SK-N-SH treated with all-trans-retinoic acid at 6 μM for 48 hours (cell line): ENCODE results near the gene SPECC1.

Experiments
- ATAC-seq: fragments of 200-7000 bp; cut with Tn5 transposase; 3 replicates; pipeline ENCODE4 v1.9.1; 2020; ENCODE audit warnings: mild to moderate bottlenecking, moderate library complexity
- ARNTL ChIP-seq: fragments of 450-650 bp; formaldehyde crosslinking; IDR thresholded peaks from 2 replicates; pipeline ENCODE4 v1.5.0; 2020; ENCODE audit warnings: low read depth, mild to moderate bottlenecking, moderate library complexity, borderline replicate concordance
- BACH2 ChIP-seq: fragments of 250-450 bp; sonication (Bioruptor Pico); IDR thresholded peaks from 2 replicates; pipeline ENCODE4 v1.9.0; 2021; ENCODE audit warnings: mild to moderate bottlenecking, borderline replicate concordance
- CREB5 ChIP-seq: fragments of 250-450 bp; sonication (Bioruptor Pico); IDR thresholded peaks from 2 replicates; pipeline ENCODE4 v1.5.1; 2020; ENCODE audit warnings: low read depth, mild to moderate bottlenecking, moderate library complexity
- CSDC2 ChIP-seq: fragments of 250-450 bp; sonication (Bioruptor Pico); IDR thresholded peaks from 2 replicates; pipeline ENCODE4 v1.5.0; 2020; ENCODE audit warnings: mild to moderate bottlenecking, moderate library complexity
- ESRRG ChIP-seq: fragments of 250-450 bp; sonication (Bioruptor Pico); IDR thresholded peaks from 2 replicates; pipeline ENCODE4 v1.6.1; 2021; ENCODE audit warnings: mild to moderate bottlenecking
- GLIS3 ChIP-seq: fragments of 250-450 bp; sonication (Bioruptor Pico); IDR thresholded peaks from 2 replicates; pipeline ENCODE4 v1.5.0; 2020; ENCODE audit warnings: mild to moderate bottlenecking, moderate library complexity
- ISL1 ChIP-seq: fragments of 250-450 bp; sonication (Bioruptor Pico); IDR thresholded peaks from 2 replicates; pipeline ENCODE4 v2.1.2; 2022; ENCODE audit warnings: mild to moderate bottlenecking, moderate library complexity
- OSR1 ChIP-seq: fragments of 250-450 bp; sonication (Bioruptor Pico); IDR thresholded peaks from 2 replicates; pipeline ENCODE4 v1.8.0; 2022; ENCODE audit warnings: moderate library complexity, mild to moderate bottlenecking, inconsistent platforms
- PATZ1 ChIP-seq: fragments of 250-450 bp; sonication (Bioruptor Pico); IDR thresholded peaks from 2 replicates; pipeline ENCODE4 v1.8.0; 2020; ENCODE audit warnings: mild to moderate bottlenecking, moderate library complexity, borderline replicate concordance
- PPARA ChIP-seq: fragments of 250-450 bp; sonication (Bioruptor Pico); IDR thresholded peaks from 2 replicates; pipeline ENCODE4 v1.5.0; 2020; ENCODE audit warnings: mild to moderate bottlenecking, borderline replicate concordance
- RARB ChIP-seq: fragments of 250-450 bp; sonication (Bioruptor Pico); IDR thresholded peaks from 2 replicates; pipeline ENCODE4 v1.8.0; 2021; ENCODE audit warnings: mild to moderate bottlenecking, moderate library complexity
- TCF4 ChIP-seq: fragments of 250-450 bp; sonication (Bioruptor Pico); IDR thresholded peaks from 2 replicates; pipeline ENCODE4 v1.8.0; 2021; ENCODE audit warnings: mild to moderate bottlenecking, moderate library complexity, borderline replicate concordance
- TOX ChIP-seq: fragments of 250-450 bp; sonication (Bioruptor Pico); IDR thresholded peaks from 2 replicates; pipeline ENCODE4 v1.8.0; 2021; ENCODE audit warnings: mild to moderate bottlenecking, moderate library complexity, borderline replicate concordance
- ZC3H10 ChIP-seq: fragments of 250-450 bp; sonication (Bioruptor Pico); IDR thresholded peaks from 2 replicates; pipeline ENCODE4 v1.5.1; 2021; ENCODE audit warnings: mild to moderate bottlenecking, moderate library complexity
- ZFP3 ChIP-seq: fragments of 250-450 bp; sonication (Bioruptor Pico); IDR thresholded peaks from 2 replicates; pipeline ENCODE4 v1.5.0; 2020; ENCODE audit warnings: mild to moderate bottlenecking, moderate library complexity
- ZFP30 ChIP-seq: fragments of 450-650 bp; formaldehyde crosslinking; IDR thresholded peaks from 2 replicates; pipeline ENCODE4 v1.5.0; 2022; ENCODE audit warnings: mild to moderate bottlenecking, moderate library complexity
- ZNF565 ChIP-seq: fragments of 450-650 bp; formaldehyde crosslinking; conservative IDR thresholded peaks from 2 replicates; pipeline ENCODE4 v1.5.0; 2020; ENCODE audit warnings: low read depth, mild to moderate bottlenecking, moderate library complexity
- ZNF70 ChIP-seq: fragments of 450-650 bp; formaldehyde crosslinking; IDR thresholded peaks from 2 replicates; pipeline ENCODE4 v1.5.0; 2020; ENCODE audit warnings: mild to moderate bottlenecking, moderate library complexity
- ZNF8 ChIP-seq: fragments of 450-650 bp; formaldehyde crosslinking; IDR thresholded peaks from 2 replicates; pipeline ENCODE4 v1.5.0; 2020; ENCODE audit warnings: mild to moderate bottlenecking, moderate library complexity
- TF ChIP-seq, protein P1 (sequence below): fragments of 250-450 bp; sonication (Bioruptor Pico); IDR thresholded peaks from 2 replicates; pipeline ENCODE4 v1.5.1; 2021; ENCODE audit warnings: mild to moderate bottlenecking, moderate library complexity
- TF ChIP-seq, protein P2 (sequence below): fragments of 250-450 bp; sonication (Bioruptor Pico); IDR thresholded peaks from 2 replicates; pipeline ENCODE4 v1.8.0; 2021; ENCODE audit warnings: low read depth, mild to moderate bottlenecking, moderate library complexity, borderline replicate concordance

The SPECC1 gene

GRCh38 chr17:20281860-20282259, 272.7 kb downstream of the SPECC1 start:
- TF ChIP-seq ZFP30 (CRISPR knock-in tag) (no peak), ARNTL (CRISPR knock-in tag) (no peak), OSR1 (no peak), ZFP3 (CRISPR knock-in tag) (no peak), TOX (CRISPR knock-in tag) (no peak), ZC3H10 (CRISPR knock-in tag) (no peak), ZNF8 (CRISPR knock-in tag) (no peak), ESRRG (CRISPR knock-in tag) (no peak), PPARA (no peak), RARB (CRISPR knock-in tag) (no peak), GLIS3 (CRISPR knock-in tag) (no peak), ISL1 (no peak), ZNF70 (CRISPR knock-in tag) (no peak), PATZ1 (no peak), CREB5 (no peak)
- TF ChIP-seq, protein P1, sequence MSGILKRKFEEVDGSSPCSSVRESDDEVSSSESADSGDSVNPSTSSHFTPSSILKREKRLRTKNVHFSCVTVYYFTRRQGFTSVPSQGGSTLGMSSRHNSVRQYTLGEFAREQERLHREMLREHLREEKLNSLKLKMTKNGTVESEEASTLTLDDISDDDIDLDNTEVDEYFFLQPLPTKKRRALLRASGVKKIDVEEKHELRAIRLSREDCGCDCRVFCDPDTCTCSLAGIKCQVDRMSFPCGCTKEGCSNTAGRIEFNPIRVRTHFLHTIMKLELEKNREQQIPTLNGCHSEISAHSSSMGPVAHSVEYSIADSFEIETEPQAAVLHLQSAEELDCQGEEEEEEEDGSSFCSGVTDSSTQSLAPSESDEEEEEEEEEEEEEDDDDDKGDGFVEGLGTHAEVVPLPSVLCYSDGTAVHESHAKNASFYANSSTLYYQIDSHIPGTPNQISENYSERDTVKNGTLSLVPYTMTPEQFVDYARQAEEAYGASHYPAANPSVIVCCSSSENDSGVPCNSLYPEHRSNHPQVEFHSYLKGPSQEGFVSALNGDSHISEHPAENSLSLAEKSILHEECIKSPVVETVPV = no peak
- ATAC-seq = no peak

DNA sequence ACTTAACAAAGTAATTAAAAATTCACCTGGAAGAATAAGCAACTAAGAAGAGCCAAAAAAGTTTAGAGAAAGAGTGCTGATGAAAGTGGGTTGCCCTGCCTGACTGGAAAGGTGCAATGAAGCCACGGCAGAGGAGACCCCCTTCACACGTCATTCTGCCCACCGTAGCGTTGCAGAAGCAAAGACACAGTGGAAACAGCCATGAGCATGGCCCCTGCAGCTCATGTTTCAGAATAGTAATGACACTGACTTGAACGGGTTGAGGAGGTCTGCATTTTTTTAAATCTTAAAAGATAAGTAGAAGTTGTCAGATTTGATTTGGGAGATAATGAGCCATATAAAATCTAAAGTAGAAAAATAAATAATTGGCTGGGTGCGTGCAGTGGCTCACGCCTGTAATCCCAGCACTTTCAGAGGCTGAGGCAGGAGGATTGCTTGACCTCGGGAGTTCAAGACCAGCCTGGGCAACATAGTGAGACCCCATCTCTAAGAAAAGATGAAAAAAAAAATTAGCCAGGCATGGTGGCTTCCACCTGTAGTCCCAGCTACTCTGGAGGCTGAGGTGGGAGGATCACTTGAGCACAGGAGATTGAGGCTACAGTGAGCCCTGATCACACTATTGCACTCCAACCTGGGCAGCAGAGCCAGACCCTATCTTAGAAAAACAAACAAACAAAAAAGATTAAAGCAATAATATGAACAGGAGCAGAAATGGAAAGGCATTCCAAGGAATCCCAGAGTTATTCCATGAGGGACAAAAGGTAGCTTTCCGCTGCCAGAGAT, 273.6 kb downstream of the SPECC1 start:
- TF ChIP-seq ZFP3 (CRISPR knock-in tag) (no peak), ZC3H10 (CRISPR knock-in tag) (no peak), ISL1 (no peak), CSDC2 (no peak), ZNF565 (CRISPR knock-in tag) (no peak), GLIS3 (CRISPR knock-in tag) (no peak)
- TF ChIP-seq, protein P1 = no peak
- TF ChIP-seq, all 23 proteins: peak for 0
- ATAC-seq = no peak

DNA sequence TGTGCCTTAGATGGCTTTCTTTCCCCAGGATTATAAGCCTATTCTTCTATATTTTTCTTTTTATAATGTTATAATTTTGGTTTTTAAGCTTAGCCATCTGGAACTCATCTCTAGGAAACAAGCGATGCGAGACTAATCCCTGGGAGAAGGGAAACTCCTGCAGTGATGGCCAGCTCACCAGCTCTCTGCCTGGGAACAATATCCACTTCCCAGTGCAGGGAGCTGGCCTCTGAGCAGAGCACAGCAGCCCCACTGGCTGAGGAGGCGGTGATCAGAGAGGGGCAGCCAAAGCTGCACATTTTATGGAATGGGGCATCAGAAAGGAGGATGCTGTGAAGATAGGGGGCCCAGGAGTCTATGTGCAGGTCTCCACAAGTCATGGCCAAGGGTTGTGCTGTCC, 274.9 kb downstream of the SPECC1 start:
- ATAC-seq = no peak
- TF ChIP-seq, protein P2, sequence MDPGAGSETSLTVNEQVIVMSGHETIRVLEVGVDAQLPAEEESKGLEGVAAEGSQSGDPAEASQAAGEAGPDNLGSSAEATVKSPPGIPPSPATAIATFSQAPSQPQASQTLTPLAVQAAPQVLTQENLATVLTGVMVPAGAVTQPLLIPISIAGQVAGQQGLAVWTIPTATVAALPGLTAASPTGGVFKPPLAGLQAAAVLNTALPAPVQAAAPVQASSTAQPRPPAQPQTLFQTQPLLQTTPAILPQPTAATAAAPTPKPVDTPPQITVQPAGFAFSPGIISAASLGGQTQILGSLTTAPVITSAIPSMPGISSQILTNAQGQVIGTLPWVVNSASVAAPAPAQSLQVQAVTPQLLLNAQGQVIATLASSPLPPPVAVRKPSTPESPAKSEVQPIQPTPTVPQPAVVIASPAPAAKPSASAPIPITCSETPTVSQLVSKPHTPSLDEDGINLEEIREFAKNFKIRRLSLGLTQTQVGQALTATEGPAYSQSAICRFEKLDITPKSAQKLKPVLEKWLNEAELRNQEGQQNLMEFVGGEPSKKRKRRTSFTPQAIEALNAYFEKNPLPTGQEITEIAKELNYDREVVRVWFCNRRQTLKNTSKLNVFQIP = no peak
- no peak for TF ChIP-seq ISL1
- TF ChIP-seq ZFP3 (CRISPR knock-in tag) = no peak
- TF ChIP-seq ZNF565 (CRISPR knock-in tag) = no peak
- TF ChIP-seq ZNF70 (CRISPR knock-in tag) = no peak
- TF ChIP-seq ESRRG (CRISPR knock-in tag) = no peak
- no peak for TF ChIP-seq TCF4
- TF ChIP-seq TOX (CRISPR knock-in tag) = no peak
- TF ChIP-seq ARNTL (CRISPR knock-in tag) = no peak
- no peak for TF ChIP-seq RARB (CRISPR knock-in tag)
- TF ChIP-seq GLIS3 (CRISPR knock-in tag) = no peak
- TF ChIP-seq ZNF8 (CRISPR knock-in tag) = no peak
- TF ChIP-seq CSDC2 = no peak
- TF ChIP-seq, protein P1 = no peak
- no peak for TF ChIP-seq CREB5
- TF ChIP-seq PPARA = no peak
- TF ChIP-seq OSR1 = no peak
- no peak for TF ChIP-seq ZFP30 (CRISPR knock-in tag)
- TF ChIP-seq BACH2 (CRISPR knock-in tag) = no peak
